Neural cell (in vitro differentiated cells): ENCODE measurements around the gene GSG1L.

Source experiments
- CTCF ChIP-seq: fragments of 450-650 bp; IDR thresholded peaks from 2 replicates; pipeline ENCODE4 v1.5.1; 2014; ENCODE audit warnings: antibody characterized with exemption, mild to moderate bottlenecking, moderate library complexity; ENCODE audit not compliant: poor library complexity, severe bottlenecking
- EZH2 ChIP-seq: fragments of 200-600, 300-800 bp; shearing (Covaris generic), sonication (generic); IDR thresholded peaks from 2 replicates; pipeline ENCODE4 v1.6.1; 2014; ENCODE audit warnings: antibody characterized with exemption, low read length, borderline replicate concordance, mild to moderate bottlenecking; ENCODE audit not compliant: insufficient read depth, poor library complexity, severe bottlenecking
- POLR2AphosphoS5 ChIP-seq: IDR thresholded peaks from 2 replicates; pipeline ENCODE4 v1.6.1; 2012
- RAD21 ChIP-seq: fragments of 450-650 bp; conservative IDR thresholded peaks from 2 replicates; pipeline ENCODE4 v1.6.1; 2014; ENCODE audit warnings: antibody characterized with exemption, mild to moderate bottlenecking, moderate library complexity
- REST ChIP-seq: IDR thresholded peaks from 2 replicates; pipeline ENCODE4 v1.6.1; 2012; ENCODE audit warnings: borderline replicate concordance
- TAF1 ChIP-seq: IDR thresholded peaks from 2 replicates; pipeline ENCODE4 v1.6.1; 2012; ENCODE audit warnings: low read depth

- no peak for TF ChIP-seq POLR2AphosphoS5
- no peak for TF ChIP-seq CTCF
- TF ChIP-seq RAD21, result no peak
- no peak for TF ChIP-seq EZH2
- no peak for TF ChIP-seq TAF1
- no peak for TF ChIP-seq REST
These were observed 144.8 kb downstream of the GSG1L start for GRCh38 chr16:27918755-27919154.
